HepG2 (cell line): ENCODE results near the gene PDLIM7. TPM values are rescaled to one million over a fixed set of nuclear protein-coding genes. Genes with fewer than 3 reads are reported as not detected.
A peak's percentile ranks its signal among the peaks of the same experiment; 100 is the strongest.

Source experiments
- AHR ChIP-seq: IDR thresholded peaks from 2 replicates; pipeline ENCODE4 v1.6.1; 2018; ENCODE audit warnings: missing genetic modification reagents, missing compliant biosample characterization
- ATF7 ChIP-seq, 2 experiments: fragments of 450-650 bp in 1 of 2; sonication (generic) in 1 of 2; formaldehyde crosslinking in 1 of 2; IDR thresholded peaks; 2 replicates each; pipeline versions ENCODE4 v1.4.0 to v1.6.1; 2016 to 2020; ENCODE audit warnings: antibody characterized with exemption in 1 of 2, mild to moderate bottlenecking in 1 of 2, missing genetic modification reagents in 1 of 2
- FOSL1 ChIP-seq: sonication (generic); formaldehyde crosslinking; IDR thresholded peaks from 2 replicates; pipeline ENCODE4 v1.9.0; 2021; ENCODE audit warnings: missing genetic modification reagents, borderline replicate concordance
- GATAD2A ChIP-seq: IDR thresholded peaks from 2 replicates; pipeline ENCODE4 v1.6.1; 2016
- NKX3-1 ChIP-seq: sonication (generic); formaldehyde crosslinking; IDR thresholded peaks from 2 replicates; pipeline ENCODE4 v1.5.0; 2020; ENCODE audit warnings: missing genetic modification reagents
- POLR2AphosphoS2 ChIP-seq: IDR thresholded peaks from 2 replicates; pipeline ENCODE4 v1.6.1; 2011; ENCODE audit warnings: low read depth, low read length, improper control_type of control experiment
- PPARG ChIP-seq: conservative IDR thresholded peaks from 2 replicates; pipeline ENCODE4 v1.6.1; 2016; ENCODE audit warnings: missing biosample characterization, missing genetic modification reagents
- ZNF142 ChIP-seq: sonication (generic); formaldehyde crosslinking; IDR thresholded peaks from 2 replicates; pipeline ENCODE4 v1.4.0; 2020; ENCODE audit warnings: missing genetic modification reagents
- ZNF234 ChIP-seq: sonication (generic); formaldehyde crosslinking; conservative IDR thresholded peaks from 2 replicates; pipeline ENCODE4 v1.5.1; 2020; ENCODE audit warnings: mild to moderate bottlenecking, missing genetic modification reagents
- ZNF30 ChIP-seq: sonication (generic); formaldehyde crosslinking; IDR thresholded peaks from 2 replicates; pipeline ENCODE4 v1.5.0; 2020; ENCODE audit warnings: mild to moderate bottlenecking, missing genetic modification reagents
- ZNF430 ChIP-seq: sonication (generic); formaldehyde crosslinking; IDR thresholded peaks from 2 replicates; pipeline ENCODE4 v1.9.0; 2021; ENCODE audit warnings: mild to moderate bottlenecking, missing genetic modification reagents
- ZNF432 ChIP-seq: sonication (generic); formaldehyde crosslinking; IDR thresholded peaks from 2 replicates; pipeline ENCODE4 v1.5.0; 2020; ENCODE audit warnings: missing genetic modification reagents, mild to moderate bottlenecking, borderline replicate concordance
- ZNF468 ChIP-seq: sonication (generic); formaldehyde crosslinking; IDR thresholded peaks from 2 replicates; pipeline ENCODE4 v1.8.0; 2022; ENCODE audit warnings: mild to moderate bottlenecking, moderate library complexity, missing genetic modification reagents
- ZNF513 ChIP-seq: sonication (generic); formaldehyde crosslinking; conservative IDR thresholded peaks from 2 replicates; pipeline ENCODE4 v1.5.0; 2020; ENCODE audit warnings: missing genetic modification reagents
- ZNF558 ChIP-seq: sonication (generic); formaldehyde crosslinking; IDR thresholded peaks from 2 replicates; pipeline ENCODE4 v1.9.0; 2022; ENCODE audit warnings: mild to moderate bottlenecking, missing genetic modification reagents, borderline replicate concordance
- ZNF616 ChIP-seq: sonication (generic); formaldehyde crosslinking; IDR thresholded peaks from 2 replicates; pipeline ENCODE4 v1.5.0; 2020; ENCODE audit warnings: low read depth, mild to moderate bottlenecking, missing genetic modification reagents
- ZNF7 ChIP-seq: IDR thresholded peaks from 2 replicates; pipeline ENCODE4 v1.6.1; 2016; ENCODE audit warnings: missing biosample characterization, missing genetic modification reagents
- ZNF770 ChIP-seq: sonication (generic); formaldehyde crosslinking; IDR thresholded peaks from 2 replicates; pipeline ENCODE4 v1.5.0; 2020; ENCODE audit warnings: mild to moderate bottlenecking, missing genetic modification reagents
- polyA plus RNA-seq, 8 experiments: library from polyadenylated mRNA; depleted of rRNA in 3 of 8; stranded (reverse) in 7 of 8; unstranded in 1 of 8; fragments of >200 nt; fragmentation: Illumina TruSeq in 4 of 8; extraction: Trizol in 4 of 8; gene quantifications; 2 replicates each; pipeline versions ENCODE4 v1.2.1 to v1.2.3, GENCODE V29; 2011 to 2016; ENCODE audit warnings: low read depth in 4 of 8, missing spikeins in 1 of 8, mixed read lengths in 1 of 8; ENCODE audit not compliant: insufficient read depth in 1 of 8
- total RNA-seq, 5 experiments: library from RNA; depleted of rRNA; stranded (reverse); fragments of >200 nt; fragmentation: Illumina TruSeq; extraction: Trizol; gene quantifications; 2 replicates each; pipeline ENCODE4 v1.2.3, GENCODE V29; 2016; ENCODE audit warnings: low read depth in 1 of 5

Gene PDLIM7
- total and polyA plus RNA-seq, 2 of the 13 experiments (the other 11 are each of a cell fraction or from before 2014, with no cell fraction given) = 21.1 to 31.3 TPM

GRCh38 chr5:177516601-177517568 lies 19.5 kb upstream of the PDLIM7 start, which contains the start of gene DDX41 (continued):
- TF ChIP-seq ZNF30 (CRISPR knock-in tag) = no peak
- TF ChIP-seq ZNF770 (CRISPR knock-in tag) = peak; percentile 69
- TF ChIP-seq GATAD2A (CRISPR knock-in tag) = peak; percentile 85
- TF ChIP-seq ZNF558 (CRISPR knock-in tag) = no peak
- no peak for TF ChIP-seq ZNF234 (CRISPR knock-in tag)
- TF ChIP-seq FOSL1 (CRISPR knock-in tag) = no peak
- TF ChIP-seq ZNF432 (CRISPR knock-in tag) = no peak
- no peak for TF ChIP-seq ATF7 (IDR thresholded peaks at IDR 0.05)
- peak; percentile 31; the same call in 1 of the 2 replicates for TF ChIP-seq ATF7 (CRISPR knock-in tag; IDR thresholded peaks at IDR 0.05)
- peak; percentile 59; the same call in 1 of the 2 replicates for TF ChIP-seq NKX3-1 (CRISPR knock-in tag)
- TF ChIP-seq ZNF616 = peak; percentile 27; the same call in 1 of the 2 replicates
- peak; percentile 79; the same call in 1 of the 2 replicates for TF ChIP-seq ZNF513 (CRISPR knock-in tag)
- TF ChIP-seq ZNF7 (CRISPR knock-in tag) = no peak
- 0 out of 2 replicates have a peak, but pooled peaks have one; percentile 61 for TF ChIP-seq ZNF430
- peak; percentile 74; the same call in 1 of the 2 replicates for TF ChIP-seq POLR2AphosphoS2
- no peak for TF ChIP-seq ZNF468 (CRISPR knock-in tag)
- TF ChIP-seq PPARG (CRISPR knock-in tag) = peak; percentile 68
- TF ChIP-seq AHR (CRISPR knock-in tag) = peak; percentile 31; the same call in 1 of the 2 replicates
- TF ChIP-seq ZNF142 (CRISPR knock-in tag) = peak; percentile 75
